ENCODE data around the gene RAB8A.

GRCh38 chr19:16094360-16095070 lies 17.2 kb upstream of the RAB8A start:
- TF ChIP-seq POLR2A (IDR thresholded peaks at IDR 0.05; ENCODE audit: control extremely low read depth in 1 of 2, low read depth in 2 of 2, low read length in 2 of 2) (peak in 1 of 2 experiments; percentile 44; a peak in 1 of 3 replicates), SIN3A (conservative IDR thresholded peaks at IDR 0.05 in 1 of 2, IDR thresholded peaks at IDR 0.05 in 1 of 2; ENCODE audit: low read depth in 1 of 2, low read length in 2 of 2) (no peak), RAD21 (IDR thresholded peaks at IDR 0.05 in 1 of 2, conservative IDR thresholded peaks at IDR 0.05 in 1 of 2; ENCODE audit: low read depth in 2 of 2, low read length in 2 of 2) (no peak), USF2 (IDR thresholded peaks at IDR 0.05; ENCODE audit: low read length) (no peak), CTCF (IDR thresholded peaks at IDR 0.05; ENCODE audit: control extremely low read depth in 1 of 3, insufficient read depth in 1 of 3, low read depth in 1 of 3, low read length in 3 of 3) (no peak), POU5F1 (IDR thresholded peaks at IDR 0.05; ENCODE audit: low read depth, low read length) (no peak), EZH2 (IDR thresholded peaks at IDR 0.05; ENCODE audit: low read depth, low read length, severe bottlenecking) (no peak), FOSL1 (IDR thresholded peaks at IDR 0.05; ENCODE audit: insufficient read depth, low read depth, low read length) (no peak), RNF2 (IDR thresholded peaks at IDR 0.05; ENCODE audit: borderline replicate concordance, low read depth, low read length, missing control alignments, poor library complexity, severe bottlenecking) (no peak), TAF1 (IDR thresholded peaks at IDR 0.05; ENCODE audit: low read depth, low read length) (no peak), HDAC2 (IDR thresholded peaks at IDR 0.05; ENCODE audit: borderline replicate concordance in 1 of 2, low read depth in 2 of 2, low read length in 2 of 2) (no peak)

Data from H1 (cell line).